ENCODE data around the gene ERCC6L.

- TF ChIP-seq EP300 (IDR thresholded peaks at IDR 0.05): no peak
- TF ChIP-seq CTCF (IDR thresholded peaks at IDR 0.05): no peak
These were observed 4.6 kb upstream of the ERCC6L start for GRCh38 chrX:72243472-72243871.

All from stomach (tissue), 4 donors.